ENCODE data around the gene VPS52.
A peak's percentile ranks its signal among the peaks of the same experiment; 100 is the strongest.
"Not testable (repeated sequence)": the region's sequence is repeated elsewhere in the genome, so short reads cannot be mapped to it uniquely, and the experiment has no call there.

VPS52 gene

GRCh38 chr6:33248932-33249731, 22.5 kb downstream of the VPS52 start:
- peak; percentile 97 for DNase-seq

GRCh38 chr6:33248643-33248931, 23.1 kb downstream of the VPS52 start:
- DNase-seq: no peak

GRCh38 chr6:33247977-33248642, 23.6 kb downstream of the VPS52 start:
- DNase-seq: peak; percentile 27

DNA sequence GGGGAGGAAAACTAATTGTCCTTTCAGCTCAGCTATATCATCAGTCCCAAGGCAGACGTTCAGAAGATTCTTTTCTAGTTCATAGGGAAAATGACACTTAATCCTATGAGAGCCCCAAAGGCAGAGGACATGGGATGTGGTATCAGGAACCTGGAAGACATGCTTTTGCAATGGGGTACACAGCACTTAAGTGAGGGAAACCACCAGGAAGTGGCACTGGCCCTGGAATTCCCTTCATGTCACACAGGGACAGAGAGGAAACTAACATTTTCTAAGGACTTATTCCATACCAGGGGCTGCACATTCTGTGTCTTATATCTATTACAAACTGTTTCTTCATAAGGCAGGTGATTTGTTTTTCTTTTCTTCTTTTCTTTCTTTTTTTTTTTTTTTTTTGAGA, 28.2 kb downstream of the VPS52 start:
- DNase-seq: no peak

DNA sequence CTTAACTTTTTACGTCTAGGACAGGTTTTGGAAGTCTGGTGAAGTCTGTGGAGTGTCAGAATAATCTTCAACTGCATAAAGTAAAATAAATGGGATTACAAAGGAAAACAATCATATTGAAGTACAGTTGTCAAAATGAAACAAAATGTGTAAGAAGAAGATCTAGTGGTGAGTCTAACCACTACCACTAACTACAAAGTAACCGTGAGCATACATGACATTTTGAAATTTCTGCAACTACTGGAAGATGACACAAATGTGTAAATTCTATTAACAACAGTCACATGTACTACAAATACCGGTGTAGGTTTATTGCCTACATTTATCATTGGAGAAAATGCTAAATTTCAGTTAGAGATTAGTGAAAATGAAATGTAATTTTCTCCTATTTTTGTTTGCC, 29.7 kb downstream of the VPS52 start:
- no peak for DNase-seq

DNA sequence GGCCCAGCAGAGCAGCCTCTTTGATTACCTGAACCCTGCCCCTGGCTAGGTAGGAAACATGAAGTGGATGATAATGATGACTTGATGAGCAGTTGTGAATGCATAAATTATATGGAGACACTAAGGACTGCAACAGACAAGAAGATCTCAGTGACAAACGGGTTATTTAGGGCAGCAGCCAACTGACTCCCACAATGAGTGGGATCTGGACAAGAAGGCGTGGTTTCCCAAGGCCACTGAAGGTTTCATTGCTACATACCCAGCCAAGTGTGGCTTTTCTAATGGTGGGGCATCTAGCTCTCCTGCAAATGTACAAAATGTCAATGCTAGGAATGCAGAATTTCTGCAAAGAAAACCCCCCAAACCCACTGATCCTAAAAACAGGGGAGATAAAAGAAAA, 33.9 kb downstream of the VPS52 start:
- DNase-seq: no peak

DNA sequence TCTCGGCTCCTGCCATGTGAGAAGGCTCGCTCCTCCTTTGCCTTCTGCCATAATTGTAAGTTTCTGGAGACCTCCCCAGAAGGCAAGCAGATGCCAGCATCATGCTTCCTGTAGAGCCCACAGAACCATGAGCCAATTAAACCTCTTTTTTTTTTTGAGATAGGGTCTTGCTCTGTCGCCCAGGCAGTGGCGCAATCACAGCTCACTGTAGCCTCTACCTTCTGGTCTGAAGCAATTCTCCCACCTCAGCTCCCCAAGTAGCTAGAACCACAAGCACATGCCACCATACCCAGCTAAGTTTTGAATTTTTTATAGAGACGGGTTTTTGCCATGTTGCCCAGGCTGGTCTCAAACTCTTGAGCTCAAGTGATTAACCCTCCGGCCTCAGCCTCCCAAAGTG, 34.8 kb downstream of the VPS52 start:
- no peak for DNase-seq

DNA sequence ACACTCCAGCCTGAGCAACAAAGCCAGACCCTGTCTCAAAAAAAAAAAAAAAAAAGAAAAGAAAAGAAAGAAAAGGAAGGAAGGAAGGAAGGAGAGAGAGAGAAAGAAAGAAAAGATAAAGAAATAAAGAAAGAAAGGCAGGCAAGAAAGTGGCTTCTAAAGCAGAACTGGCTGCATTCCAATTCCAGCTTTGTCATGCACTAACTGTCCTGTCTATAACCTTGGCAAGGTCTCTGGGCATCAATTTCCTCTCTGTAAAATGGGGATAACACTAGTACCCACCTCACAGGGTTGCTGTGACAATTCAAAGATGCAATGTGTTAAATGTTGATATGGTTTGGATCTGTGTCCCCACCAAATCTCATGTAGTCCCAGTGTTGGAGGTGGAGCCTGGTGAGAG, 35.3 kb downstream of the VPS52 start:
- DNase-seq: no peak

DNA sequence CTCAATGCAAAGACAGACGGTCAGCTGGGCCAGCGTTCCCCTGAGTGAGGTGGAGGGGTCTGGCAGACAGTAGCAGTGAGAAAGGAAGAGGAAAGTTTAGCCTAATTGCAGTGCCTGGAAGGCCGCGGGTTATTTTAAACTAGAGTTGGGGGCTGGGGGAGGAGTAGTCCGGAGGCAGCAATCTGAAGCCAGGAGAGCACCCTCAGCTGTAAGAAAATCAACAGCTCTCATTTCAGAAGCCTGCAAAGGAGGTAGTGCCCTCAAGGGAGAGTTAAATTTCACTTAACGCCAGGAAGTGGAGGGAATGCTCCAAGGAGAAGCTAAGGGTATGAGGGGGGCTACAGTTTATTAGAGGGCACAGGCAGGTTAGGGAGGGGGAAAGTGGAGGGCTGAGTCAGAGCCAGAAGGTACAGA, 36.4 kb downstream of the VPS52 start:
- DNase-seq: no peak

DNA sequence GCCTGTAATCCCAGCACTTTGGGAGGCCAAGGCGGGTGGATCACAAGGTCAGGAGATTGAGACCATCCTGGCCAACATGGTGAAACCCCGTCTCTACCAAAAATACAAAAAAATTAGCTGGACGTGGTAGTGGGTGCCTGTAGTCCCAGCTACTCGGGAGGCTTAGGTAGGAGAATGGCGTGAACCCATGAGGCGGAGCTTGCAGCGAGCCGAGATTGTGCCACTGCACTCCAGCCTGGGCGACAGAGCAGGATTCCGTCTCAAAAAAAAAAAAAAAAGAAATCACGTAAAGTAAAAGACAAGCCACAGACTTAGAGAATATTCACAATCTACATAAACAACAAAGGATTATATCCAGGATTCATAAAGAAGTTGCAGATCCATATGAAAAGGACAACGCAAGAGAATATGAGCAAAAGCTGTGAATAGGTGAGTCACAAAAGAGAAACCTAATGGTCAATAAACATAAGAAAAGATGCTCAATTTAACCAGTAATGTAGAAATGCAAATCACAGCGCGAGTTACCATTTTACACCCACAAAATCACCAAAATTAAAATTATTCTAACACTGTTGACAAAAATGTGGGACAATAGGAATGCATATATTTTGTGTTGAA, 45.1 kb downstream of the VPS52 start:
- not testable (repeated sequence) for DNase-seq

DNA sequence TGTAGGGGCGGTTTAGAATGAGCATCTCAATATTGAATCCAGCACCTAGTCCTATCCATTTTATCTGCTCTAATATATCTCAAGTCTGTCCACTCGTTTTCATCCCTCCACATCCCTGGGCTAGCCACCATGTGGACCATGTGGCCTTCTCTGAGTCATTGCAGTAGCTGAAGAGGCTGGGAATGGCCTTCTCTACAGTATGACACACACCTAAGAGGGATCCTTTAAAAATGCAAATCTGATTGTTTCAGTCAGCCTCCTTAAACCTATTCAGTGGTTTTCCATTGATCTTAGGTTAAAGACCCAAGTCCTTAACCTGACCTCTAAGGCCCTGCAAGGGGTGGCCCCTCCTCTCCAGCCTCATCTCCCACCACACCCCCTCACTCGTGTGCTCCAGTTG, 54.0 kb downstream of the VPS52 start:
- DNase-seq: no peak

- no peak for DNase-seq
Observed at GRCh38 chr6:33217246-33217645, 54.4 kb downstream of the VPS52 start.

DNA sequence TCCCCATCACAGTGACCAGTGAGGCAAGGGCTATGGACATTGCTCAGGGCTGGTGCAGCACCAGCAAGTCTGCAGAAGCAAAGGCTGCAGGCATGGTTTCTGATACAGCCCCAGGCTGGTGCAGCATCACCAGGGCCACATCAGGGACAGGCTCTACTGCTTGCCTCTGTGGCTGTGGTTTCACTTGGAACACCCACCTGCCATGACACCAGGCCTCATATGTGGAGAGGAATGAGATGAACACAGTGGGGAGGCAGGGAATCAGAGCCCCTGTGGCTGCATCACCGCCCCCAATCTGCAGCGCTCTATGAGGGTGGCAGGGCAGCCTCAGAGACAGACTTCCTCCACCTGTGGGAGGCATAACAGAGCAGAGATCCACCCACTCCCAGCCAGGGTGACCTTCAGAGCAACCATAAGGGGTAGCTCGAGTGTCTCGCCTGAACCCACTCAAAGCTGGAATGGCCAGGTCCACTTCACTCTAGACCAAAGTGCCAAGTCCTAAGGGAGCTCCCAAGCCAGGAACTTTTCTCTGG, 55.5 kb downstream of the VPS52 start:
- no peak for DNase-seq

- DNase-seq: no peak
Observed at GRCh38 chr6:33215271-33216116, 56.2 kb downstream of the VPS52 start.

DNA sequence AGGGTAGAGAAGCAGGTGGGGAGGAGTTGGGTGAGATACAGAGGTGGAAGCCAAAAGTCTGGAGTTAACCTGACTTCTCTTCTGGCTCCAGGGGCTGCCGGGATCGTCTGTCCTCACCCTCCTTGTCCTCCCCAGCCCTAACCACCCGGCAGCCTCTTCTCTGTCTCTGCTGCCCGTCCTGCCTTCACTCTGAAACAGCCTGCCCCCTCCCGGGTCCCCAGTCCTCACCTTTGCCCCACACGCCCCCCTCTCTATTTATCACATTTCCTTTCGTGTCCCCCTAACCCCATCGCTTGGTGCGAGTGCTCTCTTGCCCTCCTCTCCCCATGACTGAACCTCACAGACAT, 57.7 kb downstream of the VPS52 start:
- DNase-seq: no peak

GRCh38 chr6:33213166-33213988, 58.3 kb downstream of the VPS52 start:
- DNase-seq: no peak

DNA sequence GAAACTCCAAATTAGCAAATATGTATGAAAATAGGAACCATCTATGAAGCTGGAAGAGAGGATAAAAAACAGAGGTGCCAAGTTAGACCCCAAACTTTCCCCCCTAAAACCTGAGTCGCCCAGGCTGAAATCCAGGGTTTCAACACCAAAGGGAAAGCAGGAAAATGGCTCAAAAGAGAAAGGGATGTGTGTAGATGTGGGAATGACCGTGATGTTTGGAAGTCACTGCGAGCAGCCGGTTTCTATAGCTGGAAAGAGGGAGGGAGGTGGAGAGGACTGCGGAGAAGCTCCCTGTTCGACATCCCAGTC, 58.9 kb downstream of the VPS52 start:
- DNase-seq: no peak

GRCh38 chr6:33211666-33212422, 59.8 kb downstream of the VPS52 start:
- DNase-seq: no peak

GRCh38 chr6:33211136-33211535, 60.5 kb downstream of the VPS52 start:
- no peak for DNase-seq

DNA sequence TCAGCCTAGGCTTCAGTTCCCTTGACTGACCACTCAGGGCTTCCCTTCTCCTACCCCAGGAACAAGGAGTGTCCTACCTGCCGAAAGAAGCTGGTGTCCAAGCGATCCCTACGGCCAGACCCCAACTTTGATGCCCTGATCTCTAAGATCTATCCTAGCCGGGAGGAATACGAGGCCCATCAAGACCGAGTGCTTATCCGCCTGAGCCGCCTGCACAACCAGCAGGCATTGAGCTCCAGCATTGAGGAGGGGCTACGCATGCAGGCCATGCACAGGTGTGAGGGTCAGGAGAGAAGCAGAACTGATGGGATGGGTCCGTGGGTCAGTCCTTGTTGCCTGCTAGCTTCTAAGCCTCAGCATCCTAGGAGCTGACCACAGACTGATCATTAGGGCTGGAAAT, 61.8 kb downstream of the VPS52 start:
- DNase-seq: no peak

DNA sequence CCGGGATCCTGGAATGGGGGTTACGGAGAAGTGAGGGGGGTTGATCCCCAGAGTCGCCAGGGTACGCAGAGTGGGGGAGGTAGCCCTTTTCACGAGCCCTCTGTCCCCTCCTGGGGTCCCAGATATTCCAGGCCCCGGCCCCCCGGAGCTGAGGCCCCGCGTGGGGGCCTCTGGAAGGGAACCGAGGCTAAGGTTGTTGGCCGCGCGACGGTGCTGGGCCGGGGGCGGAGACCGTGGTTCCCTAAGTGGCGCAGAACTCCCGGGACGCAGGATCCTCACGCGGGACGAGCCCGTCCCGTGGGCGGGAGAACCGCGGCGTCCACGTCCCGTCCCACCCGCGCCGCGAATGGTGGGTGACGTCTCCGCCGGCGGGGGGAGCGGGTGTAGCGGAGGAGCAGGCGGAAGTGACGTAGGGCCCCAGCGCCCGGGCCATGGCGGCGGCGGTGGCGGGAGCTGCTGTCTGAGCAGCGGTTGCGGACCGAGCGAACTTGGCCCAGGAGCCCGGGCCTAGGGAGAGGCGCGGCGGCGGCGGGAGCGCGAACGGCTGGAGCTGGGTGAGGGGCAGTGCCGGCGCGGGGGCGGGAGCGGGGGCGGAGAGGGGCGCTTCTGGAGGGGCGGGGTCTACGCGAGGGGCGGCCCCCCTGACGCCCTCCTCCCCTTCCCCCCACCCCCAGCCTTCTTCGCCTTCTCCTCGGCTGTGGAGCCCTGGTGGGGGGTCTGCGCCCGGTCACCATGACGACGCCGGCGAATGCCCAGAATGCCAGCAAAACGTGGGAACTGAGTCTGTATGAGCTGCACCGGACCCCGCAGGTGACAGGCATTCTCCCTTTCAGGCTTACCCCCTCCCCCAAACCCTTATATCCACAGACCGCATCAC, 63.3 kb downstream of the VPS52 start, which contains the start of gene RING1:
Gene RING1 (plus strand): TSS at position 410 of the 877 bp plus-strand sequence. CDS start 323 bp downstream, at position 733.
- no peak for DNase-seq
